HCT116 (cell line): ENCODE measurements around the gene MYH10. TPM values are rescaled to one million over a fixed set of nuclear protein-coding genes. Genes with fewer than 3 reads are reported as not detected.

Experiments
- ATAC-seq: fragments of 200-7000 bp; cut with Tn5 transposase; 2 replicates; pipeline ENCODE4 v1.9.1; 2020; ENCODE audit warnings: mild to moderate bottlenecking, moderate library complexity
- BruUV-seq: library from RNA; stranded (reverse); fragments of 400-500 nt; replicated peaks from 2 replicates; lab custom pipeline; 2021; lab: Mats Ljungman, UMichigan
- CTCF ChIA-PET: fragments of 300-600 bp; sonication (Branson Sonifier 250); formaldehyde crosslinking; loops from one replicate; lab custom pipeline; 2021; ENCODE audit warnings: antibody characterized with exemption; lab: Charles Lee
- POLR2A ChIA-PET: fragments of 300-600, 350-600 bp; sonication (Branson Sonifier 250); formaldehyde crosslinking; loops from one replicate; lab custom pipeline; 2021; ENCODE audit warnings: antibody characterized with exemption; lab: Charles Lee
- RAD21 ChIA-PET, 2 experiments: fragments of 300-600 bp; sonication (Branson Sonifier 250); formaldehyde crosslinking; loops; one replicate each; lab custom pipeline; 2023; ENCODE audit warnings: low total read pairs in 2 of 2; ENCODE audit not compliant: uncharacterized antibody in 2 of 2, unreplicated experiment in 2 of 2, low non-redundant PET in 1 of 2; lab: Charles Lee
- DNase-seq: peaks from one replicate; pipeline ENCODE4 v3.0.0-alpha.2; 2010; ENCODE audit warnings: low read depth, low spot score
- H2AFZ ChIP-seq: fragments of 200-600 bp; shearing (Covaris generic), sonication (generic); 2 replicates; pipeline ENCODE4 v1.6.1; 2017; ENCODE audit warnings: low read depth, mixed run types, mixed read lengths, antibody characterized with exemption, low read length; ENCODE audit not compliant: poor library complexity, severe bottlenecking
- H3K27ac ChIP-seq: 2 replicates; pipeline ENCODE4 v1.5.1; 2012; ENCODE audit warnings: low read depth, low read length
- H3K27me3 ChIP-seq: fragments of 200-600 bp; sonication (generic); 2 replicates; pipeline ENCODE4 v1.6.1; 2016; ENCODE audit warnings: mixed run types, low read length, mixed read lengths; ENCODE audit not compliant: insufficient read depth
- H3K36me3 ChIP-seq, 2 experiments: fragments of 200-500 bp in 1 of 2; fragments of 200-600 bp in 1 of 2; sonication (Bioruptor generic) in 1 of 2; sonication (generic) in 1 of 2; 2 replicates each; pipeline versions ENCODE4 v1.5.1 to v1.6.1; 2014 to 2016; ENCODE audit warnings: low read length in 2 of 2, inconsistent platforms in 1 of 2, mixed read lengths in 1 of 2, mixed run types in 1 of 2; ENCODE audit not compliant: insufficient read depth in 2 of 2, control insufficient read depth in 1 of 2
- H3K4me1 ChIP-seq, 2 experiments: fragments of 200-600 bp in 1 of 2; sonication (generic) in 1 of 2; 2 replicates each; pipeline versions ENCODE4 v1.5.1 to v1.6.1; 2012 to 2017; ENCODE audit warnings: low read length in 2 of 2, inconsistent platforms in 1 of 2, mild to moderate bottlenecking in 1 of 2, mixed read lengths in 1 of 2, mixed run types in 1 of 2, moderate library complexity in 1 of 2; ENCODE audit not compliant: insufficient read depth in 2 of 2, control insufficient read depth in 1 of 2
- H3K4me2 ChIP-seq: fragments of 200-600 bp; sonication (generic); 2 replicates; pipeline ENCODE4 v1.6.1; 2017; ENCODE audit warnings: mixed run types, low read length, mixed read lengths
- H3K4me3 ChIP-seq, 2 experiments: fragments of 200-600 bp in 1 of 2; sonication (generic) in 1 of 2; replicated peaks in 1 of 2; 2 replicates each; pipeline ENCODE4 v1.5.1; 2011 to 2016; ENCODE audit warnings: low read length in 2 of 2, control low read depth in 1 of 2, low read depth in 1 of 2, mild to moderate bottlenecking in 1 of 2, mixed read lengths in 1 of 2, mixed run types in 1 of 2
- H3K79me2 ChIP-seq: fragments of 200-600 bp; sonication (generic); 2 replicates; pipeline ENCODE4 v1.6.1; 2017; ENCODE audit warnings: mild to moderate bottlenecking, mixed run types, low read length, moderate library complexity, mixed read lengths; ENCODE audit not compliant: insufficient read depth
- H3K9ac ChIP-seq: fragments of 200-600 bp; sonication (generic); 2 replicates; pipeline ENCODE4 v1.6.1; 2016; ENCODE audit warnings: low read length, mixed read lengths
- H3K9me2 ChIP-seq: fragments of 200-600 bp; sonication (generic), shearing (Covaris generic); 2 replicates; pipeline ENCODE4 v1.6.1; 2017; ENCODE audit warnings: mixed run types, mild to moderate bottlenecking, moderate library complexity; ENCODE audit not compliant: insufficient read depth
- H3K9me3 ChIP-seq, 2 experiments: fragments of 200-500 bp in 1 of 2; fragments of 200-600 bp in 1 of 2; sonication (Bioruptor generic) in 1 of 2; sonication (generic) in 1 of 2; 2 replicates each; pipeline ENCODE4 v1.6.1; 2014 to 2017; ENCODE audit warnings: low read length in 2 of 2, mixed read lengths in 2 of 2, inconsistent platforms in 1 of 2, low read depth in 1 of 2, mild to moderate bottlenecking in 1 of 2, mixed run types in 1 of 2, moderate library complexity in 1 of 2; ENCODE audit not compliant: control insufficient read depth in 1 of 2, insufficient read depth in 1 of 2
- H4K20me1 ChIP-seq: fragments of 200-600 bp; sonication (generic), shearing (Covaris generic); 2 replicates; pipeline ENCODE4 v1.6.1; 2017; ENCODE audit warnings: mixed run types, mild to moderate bottlenecking, moderate library complexity; ENCODE audit not compliant: insufficient read depth
- ELF1 ChIP-seq: IDR thresholded peaks from 2 replicates; pipeline ENCODE4 v1.6.1; 2012; ENCODE audit warnings: low read depth, borderline replicate concordance
- RAD21 ChIP-seq: IDR thresholded peaks from 2 replicates; pipeline ENCODE4 v1.6.1; 2012; ENCODE audit warnings: low read depth, mild to moderate bottlenecking
- REST ChIP-seq: IDR thresholded peaks from 2 replicates; pipeline ENCODE4 v1.6.1; 2012; ENCODE audit warnings: low read depth
- intact Hi-C: fragments of 100-400 bp; cut with micrococcal nuclease; formaldehyde crosslinking; loops from 2 replicates; pipeline ENCODE4 v1.10.0; 2022
- total RNA-seq: library from RNA; stranded (reverse); gene quantifications from one replicate; pipeline ENCODE4 v1.2.1, GENCODE V29; 2021; ENCODE audit not compliant: unreplicated experiment
- TF ChIP-seq, protein P1 (sequence below), 3 experiments: fragments of 200-600 bp in 1 of 3; sonication (generic) in 1 of 3; IDR thresholded peaks in 2 of 3; conservative IDR thresholded peaks in 1 of 3; 2 replicates each; pipeline ENCODE4 v1.5.1; 2012 to 2017; ENCODE audit warnings: low read depth in 2 of 3, low read length in 2 of 3, antibody characterized with exemption in 1 of 3, borderline replicate concordance in 1 of 3, control low read depth in 1 of 3, mild to moderate bottlenecking in 1 of 3, mixed read lengths in 1 of 3, mixed run types in 1 of 3, moderate library complexity in 1 of 3; ENCODE audit not compliant: insufficient read depth in 1 of 3

Gene MYH10
- total RNA-seq, 1 experiment from 2014 or later = 39.2 TPM

DNA sequence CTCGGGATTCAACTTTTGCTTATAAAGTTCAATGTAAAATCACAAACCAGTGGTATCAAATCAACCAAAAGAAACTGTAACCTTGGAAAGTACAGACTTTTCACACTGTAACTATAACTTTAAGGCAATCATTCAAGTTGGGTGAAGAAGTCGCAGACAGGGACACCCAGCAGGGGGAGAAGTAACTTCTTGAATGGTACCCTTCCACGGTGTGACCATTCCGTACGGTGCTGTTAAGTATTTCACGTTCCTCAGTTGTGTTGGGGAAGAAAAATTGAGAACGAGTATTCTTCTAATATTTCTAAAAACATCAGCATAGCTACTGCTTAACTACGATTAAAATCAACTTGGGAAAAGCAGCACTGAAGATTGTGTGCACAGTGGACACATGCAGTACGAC lies 55.8 kb downstream of the MYH10 start:
- Histone ChIP-seq H3K4me1 (no peaks in the 10 kb centered on the region), H3K9me2 (no peaks in the 10 kb centered on the region), H3K9me3 (no peaks in the 10 kb centered on the region), H3K9ac (no peak overlapping the region), H4K20me1 (no peaks in the 10 kb centered on the region), H3K79me2 (no peaks in the 10 kb centered on the region), H3K4me2 (no peak overlapping the region), H3K27me3 (no peaks in the 10 kb centered on the region), H3K36me3 (no peaks in the 10 kb centered on the region), H3K27ac (no peak overlapping the region), H3K4me3 (no peak overlapping the region), H2AFZ (no peak overlapping the region)
- CTCF ChIA-PET = interaction anchor here (0.7 kb wide), 1 partner anchor 171 kb away, joined by 3 read pairs; no protein-coding TSS in a partner anchor
- POLR2A ChIA-PET = no interaction called here
- TF ChIP-seq RAD21 = peak; percentile 12; the same call in 1 of the 2 replicates
- no peak for TF ChIP-seq REST
- TF ChIP-seq, protein P1, sequence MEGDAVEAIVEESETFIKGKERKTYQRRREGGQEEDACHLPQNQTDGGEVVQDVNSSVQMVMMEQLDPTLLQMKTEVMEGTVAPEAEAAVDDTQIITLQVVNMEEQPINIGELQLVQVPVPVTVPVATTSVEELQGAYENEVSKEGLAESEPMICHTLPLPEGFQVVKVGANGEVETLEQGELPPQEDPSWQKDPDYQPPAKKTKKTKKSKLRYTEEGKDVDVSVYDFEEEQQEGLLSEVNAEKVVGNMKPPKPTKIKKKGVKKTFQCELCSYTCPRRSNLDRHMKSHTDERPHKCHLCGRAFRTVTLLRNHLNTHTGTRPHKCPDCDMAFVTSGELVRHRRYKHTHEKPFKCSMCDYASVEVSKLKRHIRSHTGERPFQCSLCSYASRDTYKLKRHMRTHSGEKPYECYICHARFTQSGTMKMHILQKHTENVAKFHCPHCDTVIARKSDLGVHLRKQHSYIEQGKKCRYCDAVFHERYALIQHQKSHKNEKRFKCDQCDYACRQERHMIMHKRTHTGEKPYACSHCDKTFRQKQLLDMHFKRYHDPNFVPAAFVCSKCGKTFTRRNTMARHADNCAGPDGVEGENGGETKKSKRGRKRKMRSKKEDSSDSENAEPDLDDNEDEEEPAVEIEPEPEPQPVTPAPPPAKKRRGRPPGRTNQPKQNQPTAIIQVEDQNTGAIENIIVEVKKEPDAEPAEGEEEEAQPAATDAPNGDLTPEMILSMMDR (IDR thresholded peaks at IDR 0.05 in 2 of 3, conservative IDR thresholded peaks at IDR 0.05 in 1 of 3; ENCODE audit: borderline replicate concordance in 1 of 3, insufficient read depth in 1 of 3, low read depth in 2 of 3, low read length in 2 of 3) = peak; percentile 5 to 37 (median 13); a peak in 3 of 6 replicates
- TF ChIP-seq ELF1 = no peak
- intact Hi-C loops = no loop called here
- RAD21 ChIA-PET = interaction anchor here in 1 of 2 experiments (1.0 kb wide), 1 partner anchor 172 kb away, joined by 3 read pairs; no protein-coding TSS in a partner anchor
- DNase-seq (no peak), ATAC-seq (no peak)
- BruUV-seq = no TSS peak
